Kidney (tissue), 14 donors: ENCODE results near the gene ZNHIT2. TPM values are rescaled to one million over a fixed set of nuclear protein-coding genes. Genes with fewer than 3 reads are reported as not detected.
A peak's percentile ranks its signal among the peaks of the same experiment; 100 is the strongest.

ENCODE experiments used
- DNase-seq, 5 donors: peaks; one replicate each; pipeline ENCODE4 v3.0.0-alpha.2; 2013 to 2020
- FAIRE-seq: peaks from 2 replicates; lab custom pipeline; 2012; peaks lifted over from hg19 to GRCh38; lab: Jason Lieb, UNC
- H3K27ac ChIP-seq, 2 donors: one replicate each; pipeline ENCODE4 v1.7.0; 2013; ENCODE audit warnings: low read depth in 2 of 2, low read length in 2 of 2, inconsistent platforms in 1 of 2
- H3K27me3 ChIP-seq: one replicate; pipeline ENCODE4 v1.7.1; 2013; ENCODE audit warnings: low read length, inconsistent platforms; ENCODE audit not compliant: control insufficient read depth, insufficient read depth
- H3K36me3 ChIP-seq, 3 donors: one replicate each; pipeline versions ENCODE4 v1.7.0 to v1.7.1; 2013; ENCODE audit warnings: low read length in 3 of 3, control low read depth in 1 of 3, inconsistent platforms in 1 of 3; ENCODE audit not compliant: insufficient read depth in 3 of 3, control insufficient read depth in 2 of 3
- H3K4me1 ChIP-seq, 3 donors: one replicate each; pipeline versions ENCODE4 v1.7.0 to v1.7.1; 2013; ENCODE audit warnings: low read length in 3 of 3, inconsistent platforms in 1 of 3, low read depth in 1 of 3; ENCODE audit not compliant: control insufficient read depth in 2 of 3, insufficient read depth in 2 of 3
- H3K4me3 ChIP-seq, 3 donors: one replicate each; pipeline versions ENCODE4 v1.7.0 to v1.8.1; 2013; ENCODE audit warnings: low read length in 3 of 3, control low read depth in 1 of 3, inconsistent platforms in 1 of 3
- H3K9ac ChIP-seq, 3 donors: one replicate each; pipeline versions ENCODE4 v1.7.0 to v1.7.1; 2013; ENCODE audit warnings: low read length in 3 of 3, control low read depth in 1 of 3, inconsistent platforms in 1 of 3
- H3K9me3 ChIP-seq, 3 donors: one replicate each; pipeline versions ENCODE4 v1.7.0 to v1.7.1; 2013; ENCODE audit warnings: low read length in 3 of 3, control low read depth in 1 of 3, inconsistent platforms in 1 of 3; ENCODE audit not compliant: control insufficient read depth in 2 of 3, insufficient read depth in 1 of 3
- intact Hi-C: fragments of 100-400 bp; cut with DNase I; formaldehyde crosslinking; loops from one replicate; pipeline ENCODE4 v1.11.1; 2022
- polyA plus RNA-seq: library from polyadenylated mRNA; stranded (reverse); fragments of 350-450 nt; fragmentation: Illumina TruSeq; extraction: RNeasy Lipid Tissue Mini Kit (QIAGEN cat#74804); gene quantifications from one replicate; pipeline ENCODE4 v1.2.3, GENCODE V29; 2014; ENCODE audit warnings: low read depth, low replicate concordance; ENCODE audit not compliant: insufficient read depth
- total RNA-seq: library from RNA; stranded (reverse); fragmentation: NEBNext Ultra II Directional; extraction: Animal tissue kit (Norgen Biotek cat#: 25700); gene quantifications from one replicate; pipeline ENCODE4 v1.2.1, GENCODE V29; 2021
- TF ChIP-seq, protein P1 (sequence below): IDR thresholded peaks from 3 replicates; pipeline ENCODE4 v1.5.1; 2012; ENCODE audit warnings: mild to moderate bottlenecking, moderate library complexity, borderline replicate concordance; ENCODE audit not compliant: insufficient read depth; ENCODE audit errors: extremely low read depth
- donor health status: control.
- donor health status: control.
- donor health status: control.
- donor health status: control.
- donor health status: control.
- donor health status: DM: yes; HTN: yes; CAD: no.
- donor health status: Normal renal cell carcinoma (clear cell type).

Gene ZNHIT2
- total and polyA plus RNA-seq, 2 donors from 2014 or later: 14.0 to 21.1 TPM

DNA sequence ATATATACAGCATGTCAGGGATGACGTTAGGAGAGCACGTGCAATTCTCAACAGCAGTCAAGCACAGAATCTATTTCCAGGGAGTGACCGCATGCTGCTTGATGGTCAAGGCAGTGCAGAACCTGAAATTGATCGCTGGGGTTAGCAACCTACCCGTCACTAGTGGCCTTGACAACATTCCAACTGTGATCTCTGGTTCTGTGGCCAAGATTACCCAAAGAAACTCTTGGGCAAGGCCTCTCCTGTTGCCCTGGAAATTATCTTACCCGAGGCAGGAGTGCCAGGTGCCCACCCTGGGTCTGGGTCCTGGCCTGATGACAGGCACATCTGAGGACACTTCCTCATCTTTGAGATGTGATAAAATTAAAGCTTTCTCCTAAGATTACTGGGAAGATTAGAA is 3.7 kb downstream of the ZNHIT2 start:
- Histone ChIP-seq H3K4me1 (peaks cover 0 to 43% (median 10%) of the 10 kb centered on the region in 3 donors), H3K36me3 (peaks cover 0 to 10% (median 0%) of the 10 kb centered on the region in 3 donors), H3K4me3 (no peak overlapping the region), H3K9me3 (no peaks in the 10 kb centered on the region), H3K27ac (no peak overlapping the region), H3K9ac (no peak overlapping the region), H3K27me3 (no peaks in the 10 kb centered on the region)
- TF ChIP-seq, protein P1, sequence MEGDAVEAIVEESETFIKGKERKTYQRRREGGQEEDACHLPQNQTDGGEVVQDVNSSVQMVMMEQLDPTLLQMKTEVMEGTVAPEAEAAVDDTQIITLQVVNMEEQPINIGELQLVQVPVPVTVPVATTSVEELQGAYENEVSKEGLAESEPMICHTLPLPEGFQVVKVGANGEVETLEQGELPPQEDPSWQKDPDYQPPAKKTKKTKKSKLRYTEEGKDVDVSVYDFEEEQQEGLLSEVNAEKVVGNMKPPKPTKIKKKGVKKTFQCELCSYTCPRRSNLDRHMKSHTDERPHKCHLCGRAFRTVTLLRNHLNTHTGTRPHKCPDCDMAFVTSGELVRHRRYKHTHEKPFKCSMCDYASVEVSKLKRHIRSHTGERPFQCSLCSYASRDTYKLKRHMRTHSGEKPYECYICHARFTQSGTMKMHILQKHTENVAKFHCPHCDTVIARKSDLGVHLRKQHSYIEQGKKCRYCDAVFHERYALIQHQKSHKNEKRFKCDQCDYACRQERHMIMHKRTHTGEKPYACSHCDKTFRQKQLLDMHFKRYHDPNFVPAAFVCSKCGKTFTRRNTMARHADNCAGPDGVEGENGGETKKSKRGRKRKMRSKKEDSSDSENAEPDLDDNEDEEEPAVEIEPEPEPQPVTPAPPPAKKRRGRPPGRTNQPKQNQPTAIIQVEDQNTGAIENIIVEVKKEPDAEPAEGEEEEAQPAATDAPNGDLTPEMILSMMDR: no peak
- FAIRE-seq (no peak), DNase-seq (no peak)
- intact Hi-C loops: no loop called here

DNA sequence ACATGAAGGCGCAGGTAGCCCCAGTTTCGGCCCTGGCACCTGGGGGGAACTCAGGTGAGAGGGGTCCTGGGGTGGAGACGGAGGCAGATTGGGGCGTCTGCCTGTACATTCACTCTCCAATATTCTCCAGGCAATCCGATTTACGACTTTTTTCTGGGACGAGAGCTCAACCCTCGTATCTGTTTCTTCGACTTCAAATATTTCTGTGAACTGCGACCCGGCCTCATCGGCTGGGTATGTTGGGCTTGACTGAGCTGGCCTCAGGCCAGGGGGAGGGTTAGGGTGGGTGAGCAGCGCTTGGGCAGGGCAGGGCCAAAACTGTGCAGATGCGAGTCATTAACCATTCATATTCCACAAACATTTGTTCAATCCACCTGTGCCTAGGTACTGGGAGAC is 4.1 kb downstream of the ZNHIT2 start:
- peak overlapping the region; percentile 69 to 72 for H3K27ac ChIP-seq
- H3K27me3 ChIP-seq: no peaks in the 10 kb centered on the region
- peaks cover 0 to 43% (median 10%) of the 10 kb centered on the region in 3 donors for H3K4me1 ChIP-seq
- no peaks in the 10 kb centered on the region for H3K9me3 ChIP-seq
- no peak for FAIRE-seq
- H3K4me3 ChIP-seq: peak overlapping the region in 1 of 3 donors; percentile 63
- peak; percentile 58 to 86 (median 76) for DNase-seq
- intact Hi-C loops: no loop called here
- TF ChIP-seq, protein P1: no peak
- H3K36me3 ChIP-seq: peaks cover 0 to 6% (median 0%) of the 10 kb centered on the region in 3 donors
- H3K9ac ChIP-seq: peak overlapping the region in 2 of 3 donors; percentile 11 to 77

DNA sequence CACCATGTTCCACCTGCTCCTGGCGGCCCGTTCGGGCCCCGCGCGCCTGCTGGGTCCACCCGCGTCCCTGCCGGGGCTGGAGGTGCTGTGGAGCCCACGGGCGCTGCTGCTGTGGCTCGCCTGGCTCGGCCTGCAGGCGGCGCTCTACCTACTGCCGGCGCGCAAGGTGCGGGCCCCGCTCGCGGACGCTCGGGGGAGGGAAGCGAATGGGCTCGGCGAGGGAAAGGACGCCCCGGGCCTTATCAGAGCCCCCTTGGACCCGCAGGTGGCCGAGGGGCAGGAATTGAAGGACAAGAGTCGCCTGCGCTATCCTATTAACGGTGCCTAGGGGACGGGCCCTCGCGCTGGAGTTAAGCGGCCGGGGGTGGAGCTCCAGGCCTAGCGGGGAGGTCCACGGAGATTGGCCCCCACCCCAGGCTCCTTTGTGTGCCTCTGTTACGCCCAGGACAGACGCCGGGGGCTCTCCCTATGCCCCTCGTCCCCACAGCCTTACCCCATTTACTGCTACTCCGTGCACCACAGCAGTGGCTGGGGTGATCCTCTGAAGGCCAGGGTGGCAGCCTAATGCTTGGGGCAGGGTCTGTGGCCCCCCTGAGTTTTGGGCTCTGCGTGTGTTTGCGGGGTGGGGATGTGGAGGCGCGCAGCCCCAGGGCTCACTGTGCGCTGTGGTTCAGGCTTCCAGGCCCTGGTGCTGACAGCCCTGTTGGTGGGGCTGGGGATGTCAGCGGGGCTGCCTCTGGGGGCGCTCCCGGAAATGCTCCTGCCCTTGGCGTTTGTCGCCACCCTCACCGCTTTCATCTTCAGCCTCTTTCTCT is 4.7 kb downstream of the ZNHIT2 start:
- Histone ChIP-seq H3K9ac (peak overlapping the region in 2 of 3 donors; percentile 46 to 77), H3K27ac (peak overlapping the region; percentile 69 to 72), H3K4me1 (peaks cover 0 to 43% (median 10%) of the 10 kb centered on the region in 3 donors), H3K9me3 (no peaks in the 10 kb centered on the region), H3K36me3 (peaks cover 0 to 6% (median 0%) of the 10 kb centered on the region in 3 donors), H3K4me3 (peak overlapping the region; percentile 20 to 63 (median 44)), H3K27me3 (no peaks in the 10 kb centered on the region)
- DNase-seq (peak; percentile 65 to 86 (median 74)), FAIRE-seq (no peak)
- intact Hi-C loops: no loop called here
- TF ChIP-seq, protein P1: peak; percentile 72
